ENCODE data around the gene WDSUB1. TPM values are rescaled to one million over a fixed set of nuclear protein-coding genes. Genes with fewer than 3 reads are reported as not detected.

Gene WDSUB1
- total RNA-seq, 2 donors from 2014 or later: 5.8 to 9.3 TPM

DNA sequence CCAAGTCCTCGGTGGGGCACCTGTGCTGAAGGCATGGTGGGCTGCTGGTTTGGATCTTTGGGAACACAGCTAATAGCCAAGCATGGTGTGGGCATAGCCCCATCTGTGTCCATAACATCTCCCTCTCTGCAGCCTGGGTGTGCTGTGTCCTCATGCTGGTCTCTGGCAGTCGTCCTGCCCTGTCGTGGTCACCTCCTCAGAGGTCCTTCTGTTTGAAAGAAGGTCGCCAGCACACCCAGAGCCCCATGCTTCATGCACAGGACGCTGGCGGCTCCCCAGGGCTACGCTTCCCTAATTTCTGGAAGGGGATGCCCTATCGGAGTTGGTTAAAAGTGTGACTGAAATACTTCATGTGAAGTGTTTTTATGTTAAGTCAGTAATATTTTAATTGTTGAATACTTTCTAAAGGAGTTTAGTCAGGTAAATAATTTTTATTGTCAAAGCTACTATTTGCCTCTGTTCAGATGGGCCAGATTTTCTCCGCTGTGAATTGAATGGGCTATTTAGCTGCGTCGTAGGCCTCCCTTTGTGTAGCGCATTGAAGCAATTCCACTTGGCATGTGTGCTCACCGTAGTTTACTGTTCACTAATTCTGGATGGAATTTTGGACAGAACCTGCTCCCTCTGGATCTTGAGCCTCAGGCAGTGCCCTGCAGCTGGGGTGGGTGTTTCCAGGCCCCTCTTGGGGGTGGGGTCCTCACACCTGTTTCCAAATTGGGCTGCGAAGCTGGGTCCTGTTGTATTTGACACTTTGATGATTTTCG lies 81.9 kb downstream of the WDSUB1 start:
- DNase-seq (no peak), ATAC-seq (no peak)
- intact Hi-C loops (cut with DNase I): no loop called here

DNA sequence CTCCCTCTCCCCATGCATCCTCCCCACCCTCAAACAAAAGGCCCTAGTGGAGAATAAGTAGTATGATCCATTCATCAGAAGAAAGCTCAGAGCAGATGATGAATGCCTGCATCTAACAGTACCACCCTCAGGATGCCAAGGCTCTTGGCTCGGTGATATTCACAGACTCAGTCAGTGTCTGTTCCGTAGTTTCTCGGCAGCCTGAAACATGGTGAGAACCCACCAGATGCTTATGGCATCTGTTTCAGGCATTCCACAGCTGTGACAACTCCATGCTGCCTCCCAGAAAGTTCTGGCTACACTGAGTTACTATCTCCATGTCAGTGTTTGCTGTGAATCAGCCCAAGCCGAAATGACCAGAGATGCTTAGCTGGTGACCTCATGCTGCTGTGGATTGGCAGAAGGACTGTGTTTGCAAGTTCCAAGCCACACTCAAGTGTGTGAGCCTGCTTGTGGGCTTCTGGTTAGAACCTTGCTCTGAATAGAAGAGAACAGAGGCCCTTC lies 83.9 kb downstream of the WDSUB1 start:
- intact Hi-C loops (cut with DNase I): no loop called here
- peak; percentile 62 to 92 for ATAC-seq
- DNase-seq: peak; percentile 59

- ATAC-seq (peak in 1 of 2 donors; percentile 5), DNase-seq (no peak)
- intact Hi-C loops (cut with DNase I): no loop called here
Measured at GRCh38 chr2:159201360-159202063, 85.0 kb downstream of the WDSUB1 start.

DNA sequence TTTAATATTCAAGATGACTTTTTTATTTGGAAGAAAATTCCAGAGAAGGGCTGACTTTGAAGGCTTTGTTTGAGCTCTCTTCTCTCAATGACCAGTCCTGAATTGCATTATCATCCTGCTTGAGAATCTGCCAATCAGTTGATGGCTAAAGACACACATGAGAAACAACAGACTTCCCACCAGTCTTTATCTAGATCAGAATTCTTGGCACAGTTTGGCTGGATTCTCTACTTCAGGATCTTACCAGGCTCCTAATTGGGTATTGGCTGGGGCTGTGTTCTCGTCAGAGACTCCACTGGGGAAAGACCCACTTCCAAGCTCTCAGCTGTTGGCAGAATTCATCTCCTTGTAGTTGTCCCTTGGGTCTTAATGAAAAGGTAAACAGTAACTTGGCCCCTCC lies 86.0 kb downstream of the WDSUB1 start:
- ATAC-seq: no peak
- no peak for DNase-seq
- intact Hi-C loops (cut with DNase I): no loop called here

- ATAC-seq: no peak
- DNase-seq: no peak
- intact Hi-C loops (cut with DNase I): no loop called here
Measured at GRCh38 chr2:159199761-159200465, 86.6 kb downstream of the WDSUB1 start.

DNA sequence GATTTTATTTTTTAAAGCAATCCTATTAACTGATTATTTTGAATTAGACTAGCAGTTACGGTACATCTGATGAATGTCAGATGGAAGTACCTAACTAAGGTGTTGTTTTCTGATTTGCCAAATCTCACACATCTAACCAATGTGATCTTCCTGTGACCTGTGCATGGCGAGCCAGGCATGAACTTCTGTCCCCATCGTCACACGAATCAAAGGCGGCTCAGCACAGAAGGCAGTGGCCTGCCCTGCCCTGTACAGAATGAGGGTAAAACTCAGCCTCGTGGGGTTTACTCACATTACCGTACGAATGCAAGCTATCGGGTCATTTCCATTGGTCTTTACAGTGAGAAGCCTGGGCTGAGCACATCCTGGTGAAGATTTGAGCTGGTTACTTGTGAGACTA lies 87.3 kb downstream of the WDSUB1 start:
- ATAC-seq: no peak
- DNase-seq: no peak
- intact Hi-C loops (cut with DNase I): no loop called here

DNA sequence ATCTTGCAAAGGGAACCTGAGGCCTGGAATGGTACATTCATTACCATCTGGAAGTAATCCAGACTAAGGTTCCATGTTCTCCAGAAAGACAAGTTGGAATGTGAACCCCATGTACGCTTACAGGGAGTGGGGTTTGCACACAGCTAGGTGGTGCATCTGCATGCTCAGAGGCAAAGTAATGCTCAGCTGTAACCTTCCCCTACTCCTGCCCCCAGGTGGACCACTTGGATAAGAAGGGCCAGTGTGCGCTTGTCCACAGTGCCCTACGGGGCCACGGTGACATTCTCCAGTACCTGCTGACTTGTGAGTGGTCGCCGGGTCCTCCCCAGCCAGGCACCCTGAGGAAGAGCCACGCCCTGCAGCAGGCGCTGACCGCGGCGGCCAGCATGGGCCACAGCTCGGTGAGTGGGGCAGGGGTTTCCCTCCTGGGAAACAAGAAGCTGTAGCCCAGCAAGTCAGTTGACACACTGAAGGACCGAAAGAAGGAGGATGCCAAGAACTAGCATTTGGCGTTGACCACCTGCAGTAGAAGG lies 90.0 kb downstream of the WDSUB1 start:
- DNase-seq (no peak), ATAC-seq (no peak)
- intact Hi-C loops (cut with DNase I): no loop called here

GRCh38 chr2:159195697-159196096 lies 90.8 kb downstream of the WDSUB1 start:
- ATAC-seq: peak; percentile 77 to 80
- intact Hi-C loops (cut with DNase I): no loop called here
- DNase-seq: peak; percentile 42

DNA sequence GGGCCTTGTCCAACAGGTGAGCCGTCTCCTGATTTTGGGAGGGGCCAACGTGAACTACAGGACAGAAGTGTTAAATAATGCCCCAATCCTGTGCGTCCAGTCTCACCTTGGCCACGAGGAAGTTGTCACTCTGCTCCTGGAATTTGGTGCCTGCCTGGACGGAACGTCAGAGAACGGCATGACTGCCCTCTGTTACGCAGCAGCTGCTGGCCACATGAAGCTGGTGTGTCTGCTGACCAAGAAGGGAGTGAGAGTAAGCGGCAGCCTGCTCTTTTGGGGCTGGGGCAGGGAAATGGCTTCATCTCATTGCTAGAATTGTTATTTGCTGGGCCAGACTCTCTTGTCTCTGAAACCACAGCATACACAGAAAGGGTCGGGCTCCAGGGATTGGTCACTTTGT lies 92.3 kb downstream of the WDSUB1 start:
- no peak for DNase-seq

GRCh38 chr2:159193791-159194190 lies 92.7 kb downstream of the WDSUB1 start:
- intact Hi-C loops (cut with DNase I): no loop called here

More for the DNA sequence above, 92.3 kb downstream of the WDSUB1 start:
- peak in 1 of 2 donors; percentile 16 for ATAC-seq
- intact Hi-C loops (cut with DNase I): no loop called here

GRCh38 chr2:159192371-159192918 lies 94.1 kb downstream of the WDSUB1 start:
- ATAC-seq (no peak), DNase-seq (no peak)
- intact Hi-C loops (cut with DNase I): no loop called here

More at GRCh38 chr2:159193791-159194190, 92.7 kb downstream of the WDSUB1 start:
- ATAC-seq: no peak
- no peak for DNase-seq

DNA sequence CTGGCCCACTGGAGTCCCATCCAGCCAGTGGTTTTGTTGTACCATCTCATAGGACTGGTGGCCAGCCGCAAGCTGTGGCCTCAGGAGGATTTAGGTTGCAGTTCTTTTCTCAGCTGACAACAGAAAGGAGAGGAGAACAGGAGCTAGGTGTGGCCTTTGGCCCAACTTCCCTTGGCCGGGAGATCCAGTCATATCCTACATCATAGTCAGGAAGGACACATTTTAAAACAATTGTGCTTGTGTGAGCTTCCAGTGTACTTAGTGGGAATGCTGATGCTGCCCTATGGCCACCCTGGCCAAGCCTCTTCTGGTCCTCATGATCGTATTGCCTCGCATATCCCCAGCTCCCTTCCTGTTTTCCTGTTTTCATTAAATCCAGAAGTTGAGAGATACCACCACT lies 98.1 kb downstream of the WDSUB1 start:
- DNase-seq: no peak
- peak; percentile 14 to 22 for ATAC-seq
- intact Hi-C loops (cut with DNase I): no loop called here

GRCh38 chr2:159187106-159187505 lies 99.4 kb downstream of the WDSUB1 start:
- ATAC-seq: no peak
- DNase-seq: no peak
- intact Hi-C loops (cut with DNase I): no loop called here

DNA sequence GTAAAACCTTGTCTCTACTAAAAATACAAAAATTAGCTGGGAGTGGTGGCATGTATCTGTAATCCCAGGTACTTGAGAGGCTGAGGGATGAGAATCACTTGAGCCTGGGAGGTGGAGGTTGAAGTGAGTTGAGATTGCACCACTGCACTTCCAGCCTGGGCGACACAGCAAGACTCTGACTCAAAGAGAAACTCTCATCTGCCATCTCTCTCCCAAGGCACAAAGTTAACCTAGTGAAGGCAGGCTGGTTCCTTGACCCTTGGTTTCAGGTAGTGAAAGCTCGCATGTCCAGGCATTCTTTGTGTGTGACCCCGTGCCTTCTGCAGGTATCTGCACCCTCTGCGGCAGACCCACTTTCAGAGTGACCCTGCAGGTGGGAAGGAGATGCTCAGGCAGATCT lies 100.0 kb downstream of the WDSUB1 start:
- intact Hi-C loops (cut with DNase I): no loop called here
- ATAC-seq: no peak

More for the DNA sequence above, 100.0 kb downstream of the WDSUB1 start:
- DNase-seq: no peak

Small RNA genes within 50 kb of the gene (microRNA-seq; reads per million reads assigned to microRNA genes)
- 0 reads per million in 2 donors for gene MIR6888

Data from left cardiac atrium (tissue), 4 donors.